GM19239 (cell line): Measurements from ENCODE around the gene COL4A2.

Source experiments
- DNase-seq: peaks from one replicate; pipeline ENCODE4 v3.0.0; 2011; ENCODE audit warnings: low spot score; ENCODE audit not compliant: insufficient read length
- FAIRE-seq: peaks from 2 replicates; lab custom pipeline; 2011; peaks lifted over from hg19 to GRCh38; lab: Jason Lieb, UNC

The COL4A2 gene

GRCh38 chr13:110517505-110518225 lies 210.6 kb downstream of the COL4A2 start:
- DNase-seq (no peak), FAIRE-seq (no peak)

- DNase-seq: no peak
- no peak for FAIRE-seq
Measured at GRCh38 chr13:110518226-110518525, 211.1 kb downstream of the COL4A2 start.

GRCh38 chr13:110518571-110518970 lies 211.5 kb downstream of the COL4A2 start:
- FAIRE-seq (no peak), DNase-seq (no peak)

GRCh38 chr13:110519046-110519445 lies 212.0 kb downstream of the COL4A2 start:
- no peak for FAIRE-seq
- no peak for DNase-seq

- FAIRE-seq (no peak), DNase-seq (no peak)
Measured at GRCh38 chr13:110519506-110519905, 212.4 kb downstream of the COL4A2 start.

GRCh38 chr13:110520431-110521295 lies 213.6 kb downstream of the COL4A2 start:
- DNase-seq: no peak
- no peak for FAIRE-seq

GRCh38 chr13:110521296-110521680 lies 214.2 kb downstream of the COL4A2 start:
- FAIRE-seq: no peak
- DNase-seq: no peak

GRCh38 chr13:110521946-110522345 lies 214.9 kb downstream of the COL4A2 start:
- FAIRE-seq (no peak), DNase-seq (no peak)

- no peak for DNase-seq
- FAIRE-seq: no peak
Measured at GRCh38 chr13:110522721-110523120, 215.6 kb downstream of the COL4A2 start.

GRCh38 chr13:110523180-110523579 lies 216.1 kb downstream of the COL4A2 start:
- no peak for FAIRE-seq
- DNase-seq: no peak

- no peak for FAIRE-seq
- no peak for DNase-seq
Measured at GRCh38 chr13:110523838-110524540, 216.9 kb downstream of the COL4A2 start.

- no peak for DNase-seq
- FAIRE-seq: peak; percentile 18
Measured at GRCh38 chr13:110524541-110525257, 217.6 kb downstream of the COL4A2 start.

- DNase-seq: peak; percentile 58
- FAIRE-seq: peak; percentile 66
Measured at GRCh38 chr13:110525328-110526319, 218.5 kb downstream of the COL4A2 start.

- DNase-seq (no peak), FAIRE-seq (no peak)
Measured at GRCh38 chr13:110528371-110528770, 221.3 kb downstream of the COL4A2 start.

GRCh38 chr13:110528911-110529310 lies 221.8 kb downstream of the COL4A2 start:
- FAIRE-seq (no peak), DNase-seq (no peak)

- no peak for DNase-seq
- no peak for FAIRE-seq
Measured at GRCh38 chr13:110529522-110530311, 222.6 kb downstream of the COL4A2 start.

GRCh38 chr13:110531100-110531499 lies 224.0 kb downstream of the COL4A2 start:
- FAIRE-seq (no peak), DNase-seq (no peak)

GRCh38 chr13:110531671-110532083 lies 224.6 kb downstream of the COL4A2 start:
- DNase-seq (no peak), FAIRE-seq (no peak)
